CD8-positive, alpha-beta memory T cell (primary cell): Measurements from ENCODE around the gene COQ8A. TPM values are rescaled to one million over a fixed set of nuclear protein-coding genes. Genes with fewer than 3 reads are reported as not detected.

ENCODE experiments used
- CTCF ChIA-PET: fragments of 350-600 bp; sonication (Branson Sonifier 250); formaldehyde crosslinking; loops from one replicate; lab custom pipeline; 2021; ENCODE audit warnings: antibody characterized with exemption; lab: Charles Lee
- POLR2A ChIA-PET: fragments of 350-600 bp; sonication (Branson Sonifier 250); formaldehyde crosslinking; loops from one replicate; lab custom pipeline; 2021; ENCODE audit warnings: antibody characterized with exemption; lab: Charles Lee
- DNase-seq, 5 donors: peaks; one replicate each; pipeline versions ENCODE4 v3.0.0 to v3.0.0-alpha.2; 2020 to 2022; ENCODE audit warnings: mixed read lengths in 1 of 5
- H3K27ac ChIP-seq: one replicate; pipeline ENCODE4 v1.7.0; 2013; ENCODE audit warnings: low read depth, mild to moderate bottlenecking, low read length, moderate library complexity
- H3K27me3 ChIP-seq: 2 replicates; pipeline ENCODE4 v1.7.0; 2013; ENCODE audit warnings: low read length, mild to moderate bottlenecking; ENCODE audit not compliant: insufficient read depth, poor library complexity, severe bottlenecking
- H3K36me3 ChIP-seq: 2 replicates; pipeline ENCODE4 v1.7.0; 2013; ENCODE audit warnings: mild to moderate bottlenecking, low read length, moderate library complexity; ENCODE audit not compliant: insufficient read depth
- H3K4me1 ChIP-seq: 2 replicates; pipeline ENCODE4 v1.7.0; 2013; ENCODE audit warnings: mild to moderate bottlenecking, low read length, moderate library complexity; ENCODE audit not compliant: insufficient read depth
- H3K4me3 ChIP-seq: 2 replicates; pipeline ENCODE4 v1.7.0; 2013; ENCODE audit warnings: mild to moderate bottlenecking, low read length
- H3K9me3 ChIP-seq: 2 replicates; pipeline ENCODE4 v1.7.0; 2013; ENCODE audit warnings: mild to moderate bottlenecking, low read length
- H3K27ac Mint-ChIP-seq, 8 donors: one replicate each; pipeline ENCODE4 v1.8.0; 2020 to 2021; ENCODE audit warnings: mixed read lengths in 8 of 8, mild to moderate bottlenecking in 6 of 8, inconsistent platforms in 3 of 8, moderate library complexity in 3 of 8
- H3K27me3 Mint-ChIP-seq, 2 donors: one replicate each; pipeline ENCODE4 v1.8.0; 2020 to 2021; ENCODE audit warnings: mixed read lengths in 2 of 2, mild to moderate bottlenecking in 1 of 2, moderate library complexity in 1 of 2
- H3K36me3 Mint-ChIP-seq, 3 donors: one replicate each; pipeline ENCODE4 v1.8.0; 2020 to 2021; ENCODE audit warnings: mixed read lengths in 3 of 3, inconsistent platforms in 1 of 3, mild to moderate bottlenecking in 1 of 3
- H3K4me1 Mint-ChIP-seq, 3 donors: one replicate each; pipeline ENCODE4 v1.8.0; 2020 to 2021; ENCODE audit warnings: mixed read lengths in 3 of 3, inconsistent platforms in 1 of 3, mild to moderate bottlenecking in 1 of 3
- H3K4me3 Mint-ChIP-seq, 7 donors: one replicate each; pipeline ENCODE4 v1.8.0; 2020 to 2021; ENCODE audit warnings: mixed read lengths in 7 of 7, mild to moderate bottlenecking in 6 of 7, moderate library complexity in 4 of 7, inconsistent platforms in 2 of 7
- H3K9me3 Mint-ChIP-seq, 5 donors: one replicate each; pipeline ENCODE4 v1.8.0; 2020 to 2022; ENCODE audit warnings: mixed read lengths in 5 of 5, mild to moderate bottlenecking in 3 of 5, moderate library complexity in 2 of 5, inconsistent platforms in 1 of 5
- polyA plus RNA-seq: library from polyadenylated mRNA; unstranded; fragments of 300-500 nt; fragmentation: Illumina TruSeq; gene quantifications from one replicate; pipeline ENCODE4 v1.2.3, GENCODE V29; 2021
- total RNA-seq, 2 experiments: library from RNA; stranded (reverse); gene quantifications; one replicate each; pipeline ENCODE4 v1.2.3, GENCODE V29; 2021

Gene COQ8A
- total and polyA plus RNA-seq, 3 experiments from 2014 or later: 30.7 to 43.6 (median 35.2) TPM

- H3K27ac Mint-ChIP-seq: no peak overlapping the region
- H3K27me3 ChIP-seq: no peaks in the 10 kb centered on the region
- H3K4me3 ChIP-seq: no peak overlapping the region
- no peaks in the 10 kb centered on the region for H3K4me1 ChIP-seq
- no peaks in the 10 kb centered on the region for H3K9me3 Mint-ChIP-seq
- H3K27ac ChIP-seq: no peak overlapping the region
- H3K9me3 ChIP-seq: no peaks in the 10 kb centered on the region
- H3K4me1 Mint-ChIP-seq: no peaks in the 10 kb centered on the region
- DNase-seq: no peak
- peaks cover 0 to 25% of the 10 kb centered on the region in 2 donors for H3K27me3 Mint-ChIP-seq
- H3K36me3 ChIP-seq: no peaks in the 10 kb centered on the region
- POLR2A ChIA-PET: no interaction called here
- H3K36me3 Mint-ChIP-seq: no peaks in the 10 kb centered on the region
- H3K4me3 Mint-ChIP-seq: no peak overlapping the region
- CTCF ChIA-PET: no interaction called here
These were observed 97.0 kb downstream of the COQ8A start for GRCh38 chr1:227037121-227037520.

Other genes with a start within 250 kb of the COQ8A start
- 10 to 100 TPM; 37.7 to 39.6 TPM for gene ITPKB, start 201.0 kb upstream of the COQ8A start, total RNA-seq
- gene ITPKB, start 201.0 kb upstream of the COQ8A start, polyA plus RNA-seq: 50.1 TPM
- 10 to 100 TPM; 10.2 to 10.5 TPM for gene PSEN2, start 69.7 kb upstream of the COQ8A start, total RNA-seq
- gene PSEN2, start 69.7 kb upstream of the COQ8A start, polyA plus RNA-seq: 9.8 TPM